ENCODE measurements around the gene RPS6KA2.

The RPS6KA2 gene

DNA sequence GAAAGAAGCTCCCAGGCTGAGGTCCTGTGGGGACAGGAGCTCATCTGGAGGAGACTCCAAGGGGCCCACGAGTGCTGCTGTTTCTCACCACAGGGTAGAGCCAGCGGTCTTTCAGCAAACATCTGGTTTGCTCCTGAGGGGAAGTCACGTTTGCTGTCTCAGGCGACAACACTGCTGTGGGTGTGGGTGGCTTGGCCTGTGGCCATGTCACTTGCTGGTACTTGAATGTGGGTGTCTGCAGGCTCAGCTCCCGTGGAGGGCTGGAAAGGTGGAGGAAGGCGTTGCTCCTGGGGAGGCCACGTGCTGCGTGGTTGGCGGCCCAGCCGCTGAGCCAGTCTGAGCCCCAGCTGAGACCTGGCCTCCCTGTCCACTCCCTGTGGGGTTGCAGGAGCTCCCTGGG is 191.5 kb downstream of the RPS6KA2 start:
- TF ChIP-seq, protein P1, sequence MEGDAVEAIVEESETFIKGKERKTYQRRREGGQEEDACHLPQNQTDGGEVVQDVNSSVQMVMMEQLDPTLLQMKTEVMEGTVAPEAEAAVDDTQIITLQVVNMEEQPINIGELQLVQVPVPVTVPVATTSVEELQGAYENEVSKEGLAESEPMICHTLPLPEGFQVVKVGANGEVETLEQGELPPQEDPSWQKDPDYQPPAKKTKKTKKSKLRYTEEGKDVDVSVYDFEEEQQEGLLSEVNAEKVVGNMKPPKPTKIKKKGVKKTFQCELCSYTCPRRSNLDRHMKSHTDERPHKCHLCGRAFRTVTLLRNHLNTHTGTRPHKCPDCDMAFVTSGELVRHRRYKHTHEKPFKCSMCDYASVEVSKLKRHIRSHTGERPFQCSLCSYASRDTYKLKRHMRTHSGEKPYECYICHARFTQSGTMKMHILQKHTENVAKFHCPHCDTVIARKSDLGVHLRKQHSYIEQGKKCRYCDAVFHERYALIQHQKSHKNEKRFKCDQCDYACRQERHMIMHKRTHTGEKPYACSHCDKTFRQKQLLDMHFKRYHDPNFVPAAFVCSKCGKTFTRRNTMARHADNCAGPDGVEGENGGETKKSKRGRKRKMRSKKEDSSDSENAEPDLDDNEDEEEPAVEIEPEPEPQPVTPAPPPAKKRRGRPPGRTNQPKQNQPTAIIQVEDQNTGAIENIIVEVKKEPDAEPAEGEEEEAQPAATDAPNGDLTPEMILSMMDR (conservative IDR thresholded peaks at IDR 0.05; ENCODE audit: low read length), result no peak
- DNase-seq (ENCODE audit: low read depth), result peak; percentile 3
- H3K4me3 ChIP-seq (ENCODE audit: low read length), result no peak overlapping the region

DNA sequence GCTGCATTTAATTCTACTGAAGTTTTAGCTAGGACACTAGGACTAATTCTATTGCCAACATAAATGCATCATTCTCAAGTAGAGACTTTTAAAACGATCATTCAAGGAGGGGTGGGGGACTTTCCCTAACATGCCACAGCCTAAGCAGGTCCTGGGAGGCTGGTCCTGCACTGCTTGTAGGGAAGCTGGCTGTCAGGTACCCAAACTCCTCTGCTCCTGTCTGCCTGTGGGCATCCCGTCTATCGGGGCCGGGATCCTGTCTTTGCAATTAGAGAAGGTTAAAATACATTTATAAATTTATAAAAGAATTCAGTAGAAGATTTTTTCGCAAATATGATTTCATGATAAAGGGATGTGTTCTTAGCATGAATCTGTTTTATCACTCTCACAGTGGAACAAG is 192.7 kb downstream of the RPS6KA2 start:
- no peak for DNase-seq (ENCODE audit: low read depth)
- no peak overlapping the region for H3K4me3 ChIP-seq (ENCODE audit: low read length)
- TF ChIP-seq, protein P1 (conservative IDR thresholded peaks at IDR 0.05; ENCODE audit: low read length), result no peak

DNA sequence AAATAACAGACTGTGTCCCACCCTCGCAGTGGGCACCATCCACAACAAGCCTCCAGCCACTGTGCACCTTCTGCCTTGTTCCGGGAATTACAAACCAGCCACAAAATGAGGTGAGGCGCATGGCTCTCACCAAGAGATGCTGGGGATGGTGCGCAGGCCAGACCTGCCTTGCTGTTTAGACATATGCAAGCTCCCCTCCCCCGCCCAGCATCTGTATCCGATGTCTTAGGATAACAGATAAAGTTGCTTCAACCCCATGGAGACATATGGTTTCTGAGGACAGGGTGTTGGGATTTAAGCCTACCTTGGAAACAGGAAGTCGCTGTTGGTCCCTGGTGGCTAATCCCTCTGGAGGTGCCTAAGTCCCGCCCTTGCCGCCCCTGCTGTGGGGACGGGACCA is 194.0 kb downstream of the RPS6KA2 start:
- TF ChIP-seq, protein P1 (conservative IDR thresholded peaks at IDR 0.05; ENCODE audit: low read length), result no peak
- no peak for DNase-seq (ENCODE audit: low read depth)
- H3K4me3 ChIP-seq (ENCODE audit: low read length), result no peak overlapping the region

DNA sequence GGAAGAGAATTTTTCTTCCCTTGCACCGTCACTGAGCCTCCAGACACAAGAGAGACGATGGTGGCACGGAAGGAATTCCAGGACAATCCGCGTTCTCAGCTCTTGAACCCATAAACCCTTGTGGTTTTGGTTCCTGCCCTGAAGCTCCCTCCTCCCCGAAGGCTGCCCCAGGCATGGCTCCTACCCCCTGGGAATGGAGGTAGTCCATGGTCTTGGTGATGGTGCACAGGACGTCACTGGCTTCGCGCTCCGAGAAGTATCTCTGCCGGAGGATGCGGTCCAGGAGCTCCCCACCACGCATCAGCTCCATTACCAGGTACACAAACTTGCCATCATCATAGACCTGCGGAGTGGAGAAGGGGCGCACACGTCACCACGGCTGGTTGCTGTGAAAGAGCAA is 196.8 kb downstream of the RPS6KA2 start:
- H3K4me3 ChIP-seq (ENCODE audit: low read length), result no peak overlapping the region
- no peak for DNase-seq (ENCODE audit: low read depth)
- TF ChIP-seq, protein P1 (conservative IDR thresholded peaks at IDR 0.05; ENCODE audit: low read length), result no peak

GRCh38 chr6:166424431-166424830 is 202.6 kb downstream of the RPS6KA2 start:
- TF ChIP-seq, protein P1 (conservative IDR thresholded peaks at IDR 0.05; ENCODE audit: low read length), result no peak
- H3K4me3 ChIP-seq (ENCODE audit: low read length), result no peak overlapping the region
- DNase-seq (ENCODE audit: low read depth), result no peak

DNA sequence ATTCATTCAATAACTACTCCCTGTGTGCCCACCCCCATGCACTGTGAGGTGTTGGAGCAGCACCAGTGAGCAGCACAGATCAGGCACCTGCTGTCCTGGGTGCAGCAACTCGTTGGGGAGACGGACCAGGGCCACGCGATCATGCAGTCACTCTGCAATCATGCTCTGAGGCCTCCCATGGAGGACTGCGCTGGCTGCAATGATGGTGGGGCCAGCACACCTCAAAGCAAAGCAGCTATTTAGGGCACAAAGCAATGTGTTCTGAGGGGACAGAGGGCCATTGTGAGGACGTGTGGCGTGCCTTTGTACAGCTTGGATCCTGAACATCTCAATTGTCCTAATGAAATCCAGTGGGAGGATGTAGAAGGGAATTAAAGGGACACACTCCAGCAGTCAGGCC is 203.3 kb downstream of the RPS6KA2 start:
- DNase-seq (ENCODE audit: low read depth), result no peak

GRCh38 chr6:166423051-166423745 is 203.9 kb downstream of the RPS6KA2 start:
- TF ChIP-seq, protein P1 (conservative IDR thresholded peaks at IDR 0.05; ENCODE audit: low read length), result no peak
- H3K4me3 ChIP-seq (ENCODE audit: low read length), result no peak overlapping the region
- no peak for DNase-seq (ENCODE audit: low read depth)

More for the DNA sequence above, 203.3 kb downstream of the RPS6KA2 start:
- no peak overlapping the region for H3K4me3 ChIP-seq (ENCODE audit: low read length)
- TF ChIP-seq, protein P1 (conservative IDR thresholded peaks at IDR 0.05; ENCODE audit: low read length), result no peak

Measured in AG10803 (cell line).